KG1 (cell line): ENCODE results near the gene FSTL4.

Source experiments
- DNase-seq: peaks from one replicate; lab custom pipeline; 2025; lab: John Stamatoyannopoulos, UW

Gene FSTL4

GRCh38 chr5:133428072-133428660, 184.2 kb downstream of the FSTL4 start:
- no peak for DNase-seq

DNA sequence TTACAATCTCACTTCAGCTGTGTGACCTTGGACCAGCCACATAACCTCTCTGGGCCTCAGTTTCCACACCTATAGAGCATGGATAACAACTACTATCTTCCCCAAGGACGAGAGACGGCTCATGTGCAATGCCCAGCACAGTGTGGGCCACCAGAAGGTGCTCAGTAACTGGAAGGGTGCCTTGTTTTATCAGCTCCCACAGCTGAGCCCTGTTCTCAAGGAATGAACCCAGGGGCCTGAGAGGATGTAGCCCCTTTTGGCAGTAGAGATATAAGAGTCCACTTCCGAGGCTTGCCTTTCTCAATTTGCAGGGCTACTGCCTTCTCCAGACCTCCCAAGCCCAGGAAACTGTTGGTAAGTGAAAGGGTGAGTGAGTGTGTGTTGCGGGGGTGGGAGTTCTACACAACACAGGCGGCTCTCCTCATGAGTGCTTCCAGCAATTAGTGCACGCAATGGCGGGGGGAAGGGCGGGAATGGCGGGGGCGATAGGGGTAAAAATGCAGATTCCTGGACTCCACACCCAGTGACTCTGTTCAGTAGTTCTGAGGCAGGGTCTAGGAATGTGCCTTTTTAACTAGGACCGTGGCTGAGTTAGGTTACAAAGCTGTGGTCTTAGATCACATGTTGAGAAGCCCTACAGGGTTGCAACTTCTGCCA, 185.1 kb downstream of the FSTL4 start:
- no peak for DNase-seq

DNA sequence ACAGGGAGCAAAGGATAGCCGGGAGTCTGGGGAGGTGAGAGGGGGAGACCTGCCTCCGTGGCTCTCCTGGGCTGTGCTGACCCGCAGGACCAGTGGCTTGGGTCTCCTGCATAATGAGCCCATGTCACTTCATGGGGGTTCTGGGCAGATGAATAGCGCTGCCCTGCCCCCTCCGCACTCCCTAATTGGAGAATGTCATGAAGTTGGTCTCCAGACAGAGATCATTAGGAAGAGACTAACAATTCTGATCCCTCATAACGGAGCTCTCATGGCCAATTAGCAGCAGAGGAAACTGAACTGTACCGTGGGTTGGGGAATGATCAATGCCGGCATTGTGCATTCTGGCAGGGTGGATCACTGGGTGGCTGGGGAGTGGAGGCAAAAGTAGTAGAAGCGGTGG, 186.1 kb downstream of the FSTL4 start:
- no peak for DNase-seq

- no peak for DNase-seq
Measured at GRCh38 chr5:133425764-133426163, 186.6 kb downstream of the FSTL4 start.

DNA sequence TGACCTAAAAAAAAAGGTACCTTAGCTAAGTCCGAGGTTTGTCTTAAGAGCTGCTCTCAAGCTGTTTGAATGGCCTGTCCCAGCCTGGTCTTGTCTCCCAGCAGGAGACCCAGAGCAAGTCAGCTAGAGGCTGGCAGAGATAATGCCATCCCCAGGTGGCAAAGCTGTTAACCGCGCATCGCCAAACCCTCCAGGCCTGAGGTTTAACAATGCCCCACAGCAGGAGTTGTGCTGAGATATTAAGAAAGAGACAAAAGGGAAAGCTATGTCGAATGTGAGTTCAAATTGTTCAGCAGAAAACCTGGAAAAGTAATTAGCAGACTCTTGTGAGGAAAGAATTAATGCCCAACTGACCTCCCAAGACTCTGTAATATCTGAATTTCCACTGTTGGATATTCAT, 187.1 kb downstream of the FSTL4 start:
- DNase-seq, result no peak

- peak; percentile 6 for DNase-seq
Measured at GRCh38 chr5:133423618-133424282, 188.6 kb downstream of the FSTL4 start.

DNA sequence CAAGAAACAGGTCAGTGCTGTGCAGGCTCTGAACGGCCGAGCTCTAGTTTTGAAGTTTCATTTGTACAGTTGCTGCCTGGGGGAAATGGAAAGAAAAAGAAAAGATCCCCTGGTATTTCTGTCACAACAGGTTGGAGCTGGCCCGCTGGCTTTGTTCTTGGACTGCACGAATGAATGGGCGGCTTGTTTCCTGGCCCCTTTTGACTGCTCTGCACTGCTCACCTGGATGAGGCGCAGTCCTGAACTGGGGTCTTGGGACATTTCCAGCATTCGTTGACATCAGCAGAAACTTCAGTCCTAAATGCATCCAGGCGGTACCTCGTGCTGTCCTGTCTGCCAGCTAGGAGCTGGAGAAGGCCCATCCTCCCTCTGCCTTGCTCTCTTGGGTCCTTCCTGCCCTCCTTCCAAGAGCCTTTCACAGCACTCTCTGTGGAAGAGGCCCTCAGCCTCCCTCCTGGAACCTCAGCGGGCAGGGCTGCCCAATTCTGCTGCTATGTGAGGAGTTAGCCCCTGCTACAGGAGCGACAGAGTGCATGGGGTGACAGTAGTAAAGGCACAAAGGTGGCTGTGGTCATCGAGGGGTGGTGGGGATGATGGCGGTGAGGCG, 189.2 kb downstream of the FSTL4 start:
- DNase-seq, result no peak

DNA sequence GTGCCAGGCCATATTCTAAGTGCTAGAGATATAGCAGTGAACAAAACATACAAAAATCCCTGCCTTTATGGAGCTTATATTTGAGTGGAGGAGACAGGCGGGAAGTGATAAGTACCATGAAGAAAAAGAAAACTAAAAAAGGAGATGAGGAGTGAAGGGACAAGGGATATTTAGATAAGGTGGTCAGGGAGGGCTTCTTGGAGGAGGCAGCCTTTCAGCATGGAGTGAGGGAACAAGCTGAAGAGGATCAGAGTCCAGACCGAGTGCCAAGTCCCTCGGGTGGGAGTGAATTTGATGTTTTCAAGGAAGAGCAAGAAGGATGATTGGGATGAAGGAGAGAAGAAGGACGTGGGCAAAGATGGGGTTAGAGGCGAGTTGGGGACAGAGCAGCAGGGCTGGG, 190.5 kb downstream of the FSTL4 start:
- DNase-seq, result no peak

DNA sequence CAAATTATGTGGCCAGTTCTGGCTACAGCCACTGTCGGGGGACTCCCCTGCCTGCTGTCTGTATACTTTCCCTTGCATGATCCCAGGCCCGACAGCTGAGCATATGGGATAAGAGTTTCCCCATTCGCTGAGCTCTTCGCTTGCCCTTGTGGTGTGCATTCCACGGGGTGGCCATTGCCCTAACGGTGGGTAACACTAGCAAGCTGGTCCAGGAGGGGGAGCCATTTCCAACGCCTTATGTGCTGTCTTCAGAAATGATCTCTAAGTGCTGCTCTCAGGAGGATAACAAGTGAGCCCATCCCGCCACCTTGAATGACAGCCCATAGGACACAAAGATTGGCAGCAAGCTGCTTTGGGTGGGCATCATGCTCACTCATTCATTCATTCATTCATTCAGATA, 190.9 kb downstream of the FSTL4 start:
- no peak for DNase-seq

GRCh38 chr5:133420440-133421301, 191.7 kb downstream of the FSTL4 start:
- DNase-seq, result no peak

GRCh38 chr5:133415906-133416305, 196.4 kb downstream of the FSTL4 start:
- no peak for DNase-seq

DNA sequence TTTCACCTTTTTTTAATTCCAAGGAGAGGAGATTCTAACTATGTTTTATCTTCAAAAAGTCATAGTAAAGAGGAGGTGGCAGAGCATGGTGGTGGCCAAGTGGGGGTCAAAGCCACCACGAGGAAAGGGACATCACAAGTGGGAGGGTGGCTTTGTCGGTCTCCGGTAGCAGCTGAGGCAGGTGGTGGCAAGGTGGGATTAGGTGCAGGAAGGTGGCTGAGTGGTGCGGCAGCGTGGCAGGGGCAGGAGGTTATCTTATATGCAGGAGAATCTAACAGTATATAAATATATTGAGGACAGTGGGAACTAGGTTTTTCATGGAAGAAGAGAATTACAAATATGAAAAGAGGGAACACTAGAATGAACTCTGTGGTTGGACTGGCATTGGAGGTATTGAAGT, 196.8 kb downstream of the FSTL4 start:
- DNase-seq, result no peak

GRCh38 chr5:133412661-133413060, 199.7 kb downstream of the FSTL4 start:
- no peak for DNase-seq

DNA sequence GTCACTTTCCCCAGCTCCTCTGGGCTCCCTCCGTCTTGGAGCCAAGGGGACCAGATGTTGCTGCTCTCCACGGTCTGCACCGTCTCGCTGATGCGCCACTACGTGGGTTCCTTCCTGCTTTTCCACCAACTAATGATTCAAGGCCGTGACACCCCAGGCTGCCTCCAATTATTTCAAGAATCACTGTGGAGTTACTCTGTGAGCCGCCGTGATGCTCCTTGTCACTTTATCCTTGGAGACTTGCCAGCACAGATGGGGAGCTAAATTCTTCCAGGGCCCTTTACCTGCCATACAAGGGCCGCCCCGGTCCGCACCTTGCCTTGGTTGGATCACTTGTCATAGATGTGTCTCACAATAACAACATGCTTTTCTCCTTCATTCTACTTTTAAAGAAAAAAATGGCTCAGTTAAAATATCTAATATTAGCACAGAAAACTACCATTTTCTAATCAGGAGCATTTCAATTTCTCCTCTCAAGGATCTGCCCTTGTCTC, 202.0 kb downstream of the FSTL4 start:
- no peak for DNase-seq

DNA sequence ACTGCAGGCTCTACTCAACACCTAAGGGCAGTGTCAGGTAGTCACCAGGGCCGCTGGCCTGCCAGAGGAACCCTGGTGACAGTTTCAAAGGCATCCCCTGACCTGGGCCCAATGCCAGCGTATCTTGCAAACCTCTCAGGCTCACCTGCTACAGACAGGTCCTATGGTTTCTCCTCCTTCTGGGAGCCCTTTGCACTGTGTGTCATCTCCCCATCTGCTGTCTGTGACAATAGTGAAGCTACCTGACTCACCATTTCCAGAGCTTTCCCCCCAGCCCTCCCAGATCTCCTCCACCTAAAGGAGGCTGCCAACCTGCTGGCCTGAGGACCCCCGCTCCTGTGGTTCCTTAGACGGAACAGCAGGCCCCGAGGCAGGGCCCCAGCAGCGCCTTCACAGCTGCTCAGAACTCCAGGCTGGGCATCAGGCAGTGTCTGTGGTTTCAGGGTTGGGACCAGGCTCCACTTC, 203.1 kb downstream of the FSTL4 start:
- no peak for DNase-seq

- no peak for DNase-seq
Measured at GRCh38 chr5:133408322-133408721, 204.0 kb downstream of the FSTL4 start.

DNA sequence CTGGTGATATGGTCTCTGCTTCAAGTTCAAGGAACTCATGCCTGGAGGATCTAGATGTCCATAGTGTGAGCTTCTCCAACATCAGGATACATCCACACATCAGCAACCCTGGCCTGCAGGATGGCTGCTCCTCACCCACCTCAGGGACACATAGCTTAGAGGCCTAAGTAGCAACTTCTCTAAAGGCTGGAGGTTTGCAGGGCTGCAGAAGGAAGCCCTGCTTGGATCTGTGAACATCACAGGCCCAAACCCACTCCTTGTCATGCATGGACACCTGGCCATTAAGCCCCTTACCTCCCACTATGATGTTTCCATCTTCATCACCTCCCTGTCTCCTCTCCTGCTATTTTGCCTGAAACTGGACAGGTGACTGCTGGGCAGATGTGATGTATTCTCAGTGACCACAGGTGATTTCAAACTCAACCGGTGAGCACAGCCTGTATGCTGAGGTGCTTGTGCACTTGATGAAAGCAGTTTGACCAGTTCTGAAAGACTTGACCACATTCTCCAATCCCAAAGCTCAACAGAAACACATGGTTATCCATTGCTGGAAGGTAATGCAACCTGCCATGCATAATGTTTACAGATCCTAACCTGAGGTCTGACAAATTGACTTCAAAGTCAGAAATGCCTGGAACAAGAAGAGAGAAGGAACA, 205.2 kb downstream of the FSTL4 start:
- no peak for DNase-seq

DNA sequence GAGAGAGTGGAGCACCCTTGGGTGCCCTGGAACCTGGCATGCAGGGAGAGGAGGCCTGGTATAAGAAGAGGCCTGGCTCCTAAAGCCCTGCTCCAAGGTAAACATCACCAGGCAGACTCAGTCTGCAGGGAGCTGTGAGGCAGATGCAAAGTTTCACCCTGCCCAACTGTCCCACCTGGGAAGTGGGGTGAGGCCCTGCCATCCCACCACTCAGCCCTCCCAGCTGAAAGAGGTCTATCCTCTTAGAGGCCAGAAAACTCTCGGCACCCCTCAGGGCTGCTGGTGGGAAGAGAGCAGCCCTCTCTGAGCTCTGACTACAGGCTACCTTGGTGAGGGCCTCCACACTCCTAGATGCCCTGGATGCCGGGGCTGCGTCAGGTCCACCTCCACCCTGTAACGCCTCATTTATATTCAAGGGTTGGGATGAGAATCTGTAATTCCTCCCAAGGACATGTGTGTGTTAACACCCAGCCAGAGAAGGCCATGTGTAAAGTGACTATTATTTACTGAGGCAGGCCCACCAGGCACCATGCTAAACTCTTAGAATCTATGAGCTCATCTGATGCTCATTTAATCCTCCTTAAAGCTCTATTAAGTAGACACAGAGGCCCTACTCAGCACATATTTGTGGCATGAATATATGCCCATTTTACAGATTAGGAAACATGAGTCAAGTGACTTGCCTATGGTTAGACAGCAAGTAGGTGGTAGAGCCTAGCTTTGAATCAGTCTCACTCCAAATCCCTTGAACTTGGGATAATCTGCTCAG, 205.9 kb downstream of the FSTL4 start:
- DNase-seq, result no peak

DNA sequence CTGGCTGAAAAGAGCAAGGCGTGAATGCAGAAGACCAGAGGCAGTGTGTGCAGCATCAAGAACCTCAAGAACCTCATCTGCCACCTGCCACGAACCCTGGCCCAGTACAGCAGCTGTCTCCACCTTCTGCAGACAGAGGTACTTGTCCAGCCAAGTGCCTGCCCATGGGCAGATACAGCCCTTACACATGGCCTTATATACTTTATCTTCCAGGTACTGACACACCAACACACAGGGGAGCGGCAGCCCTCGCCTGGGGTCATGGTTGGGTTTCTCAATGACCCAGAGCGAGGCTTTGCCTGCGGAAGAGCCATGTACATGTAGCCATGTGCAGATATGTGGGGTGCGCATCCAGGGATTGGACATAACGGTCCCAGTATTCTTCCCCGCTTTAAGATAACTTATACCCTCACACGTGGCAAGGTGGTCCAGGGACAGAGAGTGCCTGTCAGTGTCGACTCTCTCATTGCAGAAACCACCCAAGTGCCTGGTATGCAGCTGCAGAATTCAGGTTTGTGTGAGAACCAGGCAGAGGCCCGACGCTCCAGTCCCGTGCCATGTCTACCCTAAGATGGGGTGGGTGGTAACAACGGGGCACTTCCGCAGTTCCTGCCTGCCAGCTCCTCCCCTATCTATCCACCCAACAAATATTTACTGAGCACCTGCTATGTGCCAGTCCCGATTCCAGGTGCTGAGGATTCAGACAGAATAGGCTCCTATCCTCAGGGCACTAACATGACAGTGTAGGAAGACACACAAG, 206.9 kb downstream of the FSTL4 start:
- no peak for DNase-seq

- DNase-seq, result no peak
Measured at GRCh38 chr5:133404724-133405123, 207.6 kb downstream of the FSTL4 start.
